Measurements from ENCODE around the gene JCAD. TPM values are rescaled to one million over a fixed set of nuclear protein-coding genes. Genes with fewer than 3 reads are reported as not detected.

JCAD gene
- total RNA-seq, 1 experiment from 2014 or later = 0.77 TPM

DNA sequence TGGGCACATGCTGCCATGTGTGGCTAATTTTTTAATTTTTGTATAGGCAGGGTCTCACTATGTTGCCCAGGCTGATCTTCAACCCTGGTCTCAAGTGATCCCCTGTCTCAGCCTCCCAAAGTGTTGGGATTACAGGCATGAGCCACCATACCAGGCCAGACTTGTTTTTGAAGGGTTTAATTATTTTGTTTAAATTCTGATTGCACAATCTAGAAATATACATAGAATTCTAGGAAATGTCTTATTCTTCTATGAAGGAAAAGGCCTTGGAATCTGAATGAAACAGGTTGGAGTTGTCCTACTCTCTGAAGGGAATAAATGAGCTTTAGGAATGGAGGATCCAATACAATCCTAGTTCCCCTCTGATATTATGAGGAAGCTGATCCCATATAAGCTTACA, 15.5 kb upstream of the JCAD start:
- H3K9ac ChIP-seq (ENCODE audit: extremely low read depth, insufficient read length, low read length) = no peak overlapping the region
- H3K18ac ChIP-seq (ENCODE audit: insufficient read length, low read depth, low read length) = no peak overlapping the region
- H3K4me2 ChIP-seq (ENCODE audit: insufficient read depth, insufficient read length, low read length) = no peak overlapping the region
- no peak for DNase-seq
- no peak overlapping the region for H4K5ac ChIP-seq (ENCODE audit: insufficient read length, low read depth, low read length)
- H2BK12ac ChIP-seq (ENCODE audit: insufficient read length, low read depth, low read length) = no peak overlapping the region
- no peak overlapping the region for H3T11ph ChIP-seq (ENCODE audit: low read length)
- peaks cover 3% of the 10 kb centered on the region in 2 experiments; a peak in 2 of 4 replicates for H3K4me1 Mint-ChIP-seq
- H2AFZ ChIP-seq (ENCODE audit: low read length) = no peak overlapping the region
- no peak overlapping the region for H3K56ac ChIP-seq (ENCODE audit: insufficient read length, low read depth, low read length)
- no peaks in the 10 kb centered on the region for H4K20me1 ChIP-seq (ENCODE audit: control insufficient read depth, insufficient read depth, insufficient read length)
- H3K27ac Mint-ChIP-seq = no peak overlapping the region
- H3K4me3 Mint-ChIP-seq = no peak overlapping the region
- no peak overlapping the region for H2BK120ac ChIP-seq (ENCODE audit: low read depth, low read length, poor library complexity, severe bottlenecking)
- H3K79me1 ChIP-seq (ENCODE audit: insufficient read depth, low read depth, low read length, poor library complexity, severe bottlenecking) = no peaks in the 10 kb centered on the region
- H3K27ac ChIP-seq (ENCODE audit: insufficient read length, low read depth, low read length) = no peak overlapping the region
- H2AK5ac ChIP-seq (ENCODE audit: insufficient read length, low read length) = no peak overlapping the region
- no peak overlapping the region for H4K8ac ChIP-seq (replicated peaks; ENCODE audit: insufficient read length, low read depth, low read length)
- H3K27me3 ChIP-seq (ENCODE audit: insufficient read depth, low read length) = no peaks in the 10 kb centered on the region
- no peak overlapping the region for H2BK15ac ChIP-seq (ENCODE audit: low read depth, low read length)
- no peak overlapping the region for H3K4ac ChIP-seq (ENCODE audit: low read depth, low read length)
- H3K9me3 Mint-ChIP-seq = no peaks in the 10 kb centered on the region; a peak in 1 of 5 replicates
- no peak overlapping the region for H3K23ac ChIP-seq (ENCODE audit: insufficient read length, low read depth, low read length)
- no peaks in the 10 kb centered on the region for H3K4me1 ChIP-seq (ENCODE audit: insufficient read depth, low read length)
- H4K91ac ChIP-seq (ENCODE audit: insufficient read length, low read depth, low read length) = no peak overlapping the region
- no peak overlapping the region for H2BK5ac ChIP-seq (ENCODE audit: insufficient read length, low read length)
- no peaks in the 10 kb centered on the region for H3K27me3 Mint-ChIP-seq (ENCODE audit: low read depth)
- H2BK20ac ChIP-seq (ENCODE audit: low read depth, low read length, poor library complexity, severe bottlenecking) = no peak overlapping the region
- no peaks in the 10 kb centered on the region for H3K9me3 ChIP-seq (ENCODE audit: control insufficient read depth, low read depth, low read length)
- no peaks in the 10 kb centered on the region for H3K79me2 ChIP-seq (ENCODE audit: insufficient read depth, low read length)
- H3K36me3 Mint-ChIP-seq (ENCODE audit: insufficient read depth in 1 of 3, low read depth in 3 of 3) = no peaks in the 10 kb centered on the region
- no peak overlapping the region for H3K14ac ChIP-seq (ENCODE audit: insufficient read depth, low read length)
- no peaks in the 10 kb centered on the region for H3K23me2 ChIP-seq (ENCODE audit: insufficient read length, low read depth, low read length, poor library complexity, severe bottlenecking)
- no peak for TF ChIP-seq CTCF (conservative IDR thresholded peaks at IDR 0.05)
